Trophoblast cell (in vitro differentiated cells and primary cell): ENCODE results near the gene DCP1B.

Source experiments
- DNase-seq, 2 donors: peaks; one replicate each; pipeline ENCODE4 v3.0.0-alpha.2; 2016
- H2AFZ ChIP-seq: 2 replicates; pipeline ENCODE4 v1.6.1; 2013; ENCODE audit warnings: low read length, moderate library complexity, mild to moderate bottlenecking; ENCODE audit not compliant: insufficient read depth, poor library complexity
- H2AK5ac ChIP-seq: 2 replicates; pipeline ENCODE4 v1.6.1; 2013; ENCODE audit warnings: mild to moderate bottlenecking, low read length
- H2BK120ac ChIP-seq: 2 replicates; pipeline ENCODE4 v1.6.1; 2013; ENCODE audit warnings: low read length, mild to moderate bottlenecking, moderate library complexity; ENCODE audit not compliant: insufficient read depth, poor library complexity
- H2BK12ac ChIP-seq: 2 replicates; pipeline ENCODE4 v1.6.1; 2013; ENCODE audit warnings: mild to moderate bottlenecking, low read length, moderate library complexity
- H2BK5ac ChIP-seq: 2 replicates; pipeline ENCODE4 v1.6.1; 2013; ENCODE audit warnings: low read length, low read depth, moderate library complexity, mild to moderate bottlenecking; ENCODE audit not compliant: poor library complexity
- H3K14ac ChIP-seq: 2 replicates; pipeline ENCODE4 v1.6.1; 2013; ENCODE audit warnings: mild to moderate bottlenecking, low read length
- H3K18ac ChIP-seq: 2 replicates; pipeline ENCODE4 v1.6.1; 2013; ENCODE audit warnings: mild to moderate bottlenecking, low read length
- H3K23ac ChIP-seq: 2 replicates; pipeline ENCODE4 v1.6.1; 2013; ENCODE audit warnings: low read length
- H3K27ac ChIP-seq: 2 replicates; pipeline ENCODE4 v1.5.1; 2013; ENCODE audit warnings: low read depth, mild to moderate bottlenecking, inconsistent platforms, low read length, moderate library complexity
- H3K27me3 ChIP-seq: 2 replicates; pipeline ENCODE4 v1.6.1; 2013; ENCODE audit warnings: inconsistent platforms, mild to moderate bottlenecking, low read length, moderate library complexity; ENCODE audit not compliant: insufficient read depth
- H3K36me3 ChIP-seq, 2 experiments: 1 replicate in 1 of 2; 2 replicates in 1 of 2; pipeline ENCODE4 v1.6.1; 2013; ENCODE audit warnings: low read length in 2 of 2, mild to moderate bottlenecking in 2 of 2, moderate library complexity in 1 of 2; ENCODE audit not compliant: insufficient read depth in 2 of 2, control insufficient read depth in 1 of 2
- H3K4ac ChIP-seq: 2 replicates; pipeline ENCODE4 v1.6.1; 2013; ENCODE audit warnings: low read depth, mild to moderate bottlenecking, low read length, moderate library complexity
- H3K4me1 ChIP-seq, 2 experiments: 1 replicate in 1 of 2; 2 replicates in 1 of 2; pipeline ENCODE4 v1.6.1; 2013; ENCODE audit warnings: low read length in 2 of 2, mild to moderate bottlenecking in 2 of 2, moderate library complexity in 1 of 2; ENCODE audit not compliant: insufficient read depth in 2 of 2, control insufficient read depth in 1 of 2
- H3K4me2 ChIP-seq: 2 replicates; pipeline ENCODE4 v1.6.1; 2013; ENCODE audit warnings: inconsistent platforms, mild to moderate bottlenecking, low read length, moderate library complexity
- H3K4me3 ChIP-seq: 2 replicates; pipeline ENCODE4 v1.5.1; 2013; ENCODE audit warnings: mild to moderate bottlenecking, low read depth, low read length, inconsistent platforms
- H3K79me1 ChIP-seq: one replicate; pipeline ENCODE4 v1.6.1; 2013; ENCODE audit warnings: low read length
- H3K79me2 ChIP-seq: 2 replicates; pipeline ENCODE4 v1.6.1; 2013; ENCODE audit warnings: low read length, mild to moderate bottlenecking; ENCODE audit not compliant: control insufficient read depth, insufficient read depth, poor library complexity
- H3K9ac ChIP-seq: 2 replicates; pipeline ENCODE4 v1.6.1; 2013; ENCODE audit warnings: mild to moderate bottlenecking, low read length
- H3K9me3 ChIP-seq: 2 replicates; pipeline ENCODE4 v1.6.1; 2013; ENCODE audit warnings: low read depth, mild to moderate bottlenecking, control low read depth, inconsistent platforms, low read length; ENCODE audit not compliant: insufficient read depth
- H4K12ac ChIP-seq: 2 replicates; pipeline ENCODE4 v1.6.1; 2013; ENCODE audit warnings: low read depth, mild to moderate bottlenecking, low read length, moderate library complexity
- H4K8ac ChIP-seq: 2 replicates; pipeline ENCODE4 v1.6.1; 2013; ENCODE audit warnings: low read depth, mild to moderate bottlenecking, low read length, moderate library complexity
- H4K91ac ChIP-seq: one replicate; pipeline ENCODE4 v1.6.1; 2013; ENCODE audit warnings: low read depth, mild to moderate bottlenecking, low read length, moderate library complexity
- WGBS: extraction: QIAGEN DNeasy Blood & Tissue Kit; methylation state at CpG from one replicate; pipeline ENCODE4 v1.1.7; 2013; ENCODE audit warnings: missing lambda C conversion rate; ENCODE audit not compliant: insufficient read length, insufficient coverage; ENCODE audit errors: extremely low coverage; 5-methylcytosine and 5-hydroxymethylcytosine counted together

Gene DCP1B

DNA sequence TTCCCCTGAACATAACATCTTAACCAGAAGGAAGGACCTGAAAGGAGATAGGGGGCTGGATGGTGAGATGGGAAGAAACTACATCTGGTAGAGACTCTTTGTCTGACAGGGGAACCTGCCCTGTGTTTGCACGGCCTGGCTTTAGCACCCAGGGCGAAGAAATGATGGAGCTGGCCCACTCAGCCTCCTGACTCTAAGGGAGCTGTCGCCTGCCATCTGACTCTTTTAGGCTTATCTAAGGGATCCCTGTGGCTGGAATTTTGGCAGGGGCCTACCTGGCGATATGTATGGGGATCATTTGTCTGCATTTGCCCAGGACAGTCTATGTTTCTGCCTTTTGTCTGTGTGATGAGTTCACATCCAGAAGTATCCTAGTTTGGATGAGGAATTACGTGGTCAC lies 70.2 kb downstream of the DCP1B start:
- no peak overlapping the region for H3K23ac ChIP-seq
- no peak overlapping the region for H2BK120ac ChIP-seq
- no peak overlapping the region for H3K9ac ChIP-seq
- no peak overlapping the region for H2AK5ac ChIP-seq
- no peaks in the 10 kb centered on the region for H3K79me1 ChIP-seq
- H2BK12ac ChIP-seq: no peak overlapping the region
- H4K12ac ChIP-seq: no peak overlapping the region
- no peaks in the 10 kb centered on the region for H3K9me3 ChIP-seq
- H3K36me3 ChIP-seq: peaks cover 0 to 4% of the 10 kb centered on the region in 2 experiments
- no CpG with 5 or more reads among the region's 5 CpGs for WGBS
- no peak overlapping the region for H3K18ac ChIP-seq
- H3K27me3 ChIP-seq: no peaks in the 10 kb centered on the region
- H3K4me3 ChIP-seq: no peak overlapping the region
- H3K4me1 ChIP-seq: no peaks in the 10 kb centered on the region
- no peak overlapping the region for H4K8ac ChIP-seq
- no peak overlapping the region for H4K91ac ChIP-seq
- DNase-seq: no peak
- no peak overlapping the region for H3K4ac ChIP-seq
- H3K4me2 ChIP-seq: no peak overlapping the region
- H3K79me2 ChIP-seq: no peaks in the 10 kb centered on the region
- no peak overlapping the region for H2BK5ac ChIP-seq
- H3K27ac ChIP-seq: no peak overlapping the region
- no peak overlapping the region for H2AFZ ChIP-seq
- H3K14ac ChIP-seq: no peak overlapping the region

DNA sequence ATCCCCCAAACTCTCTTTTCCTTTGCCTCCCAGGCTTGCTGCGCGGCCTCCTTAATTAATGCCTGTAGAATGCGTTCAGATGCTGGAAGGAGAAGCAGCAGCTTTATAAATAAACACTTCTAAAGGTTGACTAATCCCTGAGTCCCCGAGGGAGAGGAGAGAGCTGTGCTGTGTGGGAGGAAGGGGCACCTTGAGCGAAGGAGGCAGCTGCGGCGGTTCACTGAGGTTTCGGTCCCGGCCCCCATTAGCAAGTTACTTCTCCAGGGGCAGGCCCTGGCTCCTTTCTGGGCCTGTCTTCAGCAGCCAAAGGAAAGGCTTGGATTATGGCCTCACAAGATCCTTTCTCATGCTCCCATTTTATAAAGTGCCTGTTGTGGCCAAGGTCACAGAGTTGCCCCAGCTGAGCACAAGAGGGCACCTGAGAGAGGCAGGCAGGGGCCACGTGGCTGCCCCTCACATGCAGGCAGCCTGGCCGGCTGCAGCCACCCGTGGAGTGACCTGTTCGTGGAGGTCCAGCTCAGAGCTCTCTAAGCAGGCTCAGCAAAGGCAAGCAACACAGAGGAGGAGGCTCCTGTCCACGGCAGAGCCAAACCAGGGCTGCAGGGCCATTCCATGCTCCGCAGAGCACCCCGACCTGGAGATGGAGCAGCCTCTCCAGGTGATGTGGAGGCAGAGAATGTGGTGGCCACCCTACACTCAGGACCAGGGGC lies 70.8 kb downstream of the DCP1B start:
- Histone ChIP-seq H3K9ac (no peak overlapping the region), H4K8ac (no peak overlapping the region), H2BK12ac (no peak overlapping the region), H3K14ac (no peak overlapping the region), H3K27ac (no peak overlapping the region), H2BK120ac (no peak overlapping the region), H3K9me3 (no peaks in the 10 kb centered on the region), H3K4ac (no peak overlapping the region), H3K79me2 (no peaks in the 10 kb centered on the region), H3K4me2 (no peak overlapping the region), H4K12ac (no peak overlapping the region), H2AFZ (no peak overlapping the region), H3K23ac (no peak overlapping the region), H4K91ac (no peak overlapping the region), H3K4me1 (peaks cover 0 to under 1% of the 10 kb centered on the region in 2 experiments), H3K18ac (no peak overlapping the region), H3K36me3 (peaks cover 0 to 4% of the 10 kb centered on the region in 2 experiments), H3K79me1 (no peaks in the 10 kb centered on the region), H3K4me3 (no peak overlapping the region), H2BK5ac (no peak overlapping the region), H3K27me3 (no peaks in the 10 kb centered on the region), H2AK5ac (no peak overlapping the region)
- whole genome bisulfite sequencing: no CpG with 5 or more reads among the region's 16 CpGs
- no peak for DNase-seq

DNA sequence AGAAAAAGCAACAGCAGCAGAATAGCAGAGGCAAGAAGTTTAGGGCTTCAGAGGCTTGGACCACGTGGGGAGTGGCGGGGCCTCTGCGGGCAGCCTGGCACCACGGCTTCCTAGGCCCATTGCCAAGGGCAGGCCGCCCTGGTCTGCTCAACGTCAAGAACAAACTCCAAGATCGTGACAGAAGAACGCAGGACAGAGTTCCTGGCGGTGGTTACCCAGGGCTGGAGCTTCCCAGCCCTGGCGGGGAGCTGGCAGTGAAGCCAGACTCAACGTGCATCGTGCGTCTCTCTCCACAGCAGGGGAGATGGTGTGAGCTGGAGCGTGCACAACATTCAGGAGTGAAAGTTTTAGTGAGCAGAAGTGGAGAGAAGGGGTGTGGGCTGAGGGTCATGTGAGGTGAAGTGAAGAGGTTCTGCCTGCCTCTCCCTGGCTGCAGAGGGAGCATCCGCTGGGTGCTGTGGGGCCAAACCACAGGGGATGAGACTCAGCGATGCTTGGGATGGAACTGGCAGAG lies 71.9 kb downstream of the DCP1B start:
- Histone ChIP-seq H3K36me3 (no peaks in the 10 kb centered on the region), H2AK5ac (no peak overlapping the region), H2BK12ac (no peak overlapping the region), H3K18ac (no peak overlapping the region), H3K4me2 (no peak overlapping the region), H3K79me1 (no peaks in the 10 kb centered on the region), H3K4me3 (no peak overlapping the region), H3K23ac (no peak overlapping the region), H3K14ac (no peak overlapping the region), H3K4me1 (peaks cover 3 to 7% of the 10 kb centered on the region in 2 experiments), H4K8ac (no peak overlapping the region), H3K9me3 (no peaks in the 10 kb centered on the region), H2AFZ (no peak overlapping the region), H3K4ac (no peak overlapping the region), H3K79me2 (no peaks in the 10 kb centered on the region), H4K12ac (no peak overlapping the region), H2BK120ac (no peak overlapping the region), H3K9ac (no peak overlapping the region), H2BK5ac (no peak overlapping the region), H3K27ac (no peak overlapping the region), H3K27me3 (no peaks in the 10 kb centered on the region), H4K91ac (no peak overlapping the region)
- no peak for DNase-seq
- WGBS: no CpG with 5 or more reads among the region's 16 CpGs

GRCh38 chr12:1931642-1932041 lies 72.6 kb downstream of the DCP1B start:
- Histone ChIP-seq H3K4ac (no peak overlapping the region), H2BK120ac (no peak overlapping the region), H3K4me1 (peaks cover 3 to 7% of the 10 kb centered on the region in 2 experiments), H2AK5ac (no peak overlapping the region), H3K18ac (no peak overlapping the region), H3K27ac (no peak overlapping the region), H4K12ac (no peak overlapping the region), H3K27me3 (no peaks in the 10 kb centered on the region), H3K79me2 (no peaks in the 10 kb centered on the region), H3K9me3 (peaks cover 2% of the 10 kb centered on the region), H3K23ac (no peak overlapping the region), H3K4me3 (no peak overlapping the region), H3K9ac (no peak overlapping the region), H2AFZ (no peak overlapping the region), H4K91ac (no peak overlapping the region), H4K8ac (no peak overlapping the region), H2BK5ac (no peak overlapping the region), H3K4me2 (no peak overlapping the region), H3K14ac (no peak overlapping the region), H3K36me3 (no peaks in the 10 kb centered on the region), H3K79me1 (no peaks in the 10 kb centered on the region), H2BK12ac (no peak overlapping the region)
- WGBS: no CpG with 5 or more reads among the region's 9 CpGs
- DNase-seq: no peak
